Measurements from ENCODE around the gene RTN4IP1.

The RTN4IP1 gene

GRCh38 chr6:106525107-106525881 lies 104.0 kb downstream of the RTN4IP1 start:
- no peak for DNase-seq (ENCODE audit: extremely low read depth in 1 of 2, low read depth in 1 of 2)

GRCh38 chr6:106522562-106523250 lies 106.6 kb downstream of the RTN4IP1 start:
- DNase-seq (ENCODE audit: extremely low read depth in 1 of 2, low read depth in 1 of 2), result no peak

All from activated CD8-positive, alpha-beta memory T cell treated with anti-CD3 and anti-CD28 coated beads for 1 hour (primary cell).